IMR-90 (cell line): ENCODE results near the gene SLC24A3.

Source experiments
- BHLHE40 ChIP-seq: fragments of 150-350 bp; IDR thresholded peaks from 2 replicates; pipeline ENCODE4 v1.6.1; 2016; ENCODE audit warnings: mild to moderate bottlenecking, low read depth, low read length
- CHD1 ChIP-seq: IDR thresholded peaks from 2 replicates; pipeline ENCODE4 v1.6.1; 2012; ENCODE audit warnings: low read depth, low read length, improper control_type of control experiment
- ELK1 ChIP-seq: fragments of 150-350 bp; IDR thresholded peaks from 2 replicates; pipeline ENCODE4 v1.6.1; 2016; ENCODE audit warnings: low read depth, mild to moderate bottlenecking, low read length, moderate library complexity, borderline replicate concordance
- FOS ChIP-seq: fragments of 150-350 bp; IDR thresholded peaks from 2 replicates; pipeline ENCODE4 v1.6.1; 2016; ENCODE audit warnings: low read depth, low read length
- MAFK ChIP-seq: IDR thresholded peaks from 2 replicates; pipeline ENCODE4 v1.6.1; 2012; ENCODE audit warnings: low read depth, low read length, improper control_type of control experiment
- POLR2A ChIP-seq: IDR thresholded peaks from 2 replicates; pipeline ENCODE4 v1.6.1; 2012; ENCODE audit warnings: mild to moderate bottlenecking, low read depth, low read length
- RAD21 ChIP-seq: IDR thresholded peaks from 2 replicates; pipeline ENCODE4 v1.6.1; 2012; ENCODE audit warnings: low read length, improper control_type of control experiment
- RCOR1 ChIP-seq: IDR thresholded peaks from 2 replicates; pipeline ENCODE4 v1.6.1; 2012; ENCODE audit warnings: mild to moderate bottlenecking, low read length, improper control_type of control experiment; ENCODE audit not compliant: insufficient replicate concordance
- RFX5 ChIP-seq: IDR thresholded peaks from 2 replicates; pipeline ENCODE4 v1.8.0; 2012; ENCODE audit warnings: low read depth, mild to moderate bottlenecking, low read length, moderate library complexity
- SMC3 ChIP-seq: fragments of 150-350 bp; IDR thresholded peaks from 2 replicates; pipeline ENCODE4 v1.6.1; 2016; ENCODE audit warnings: low read depth, mild to moderate bottlenecking, antibody characterized with exemption, low read length, moderate library complexity
- USF2 ChIP-seq: fragments of 150-350 bp; IDR thresholded peaks from 2 replicates; pipeline ENCODE4 v1.6.1; 2017; ENCODE audit warnings: mild to moderate bottlenecking, antibody characterized with exemption, low read length, low read depth
- TF ChIP-seq, protein P1 (sequence below): conservative IDR thresholded peaks from 2 replicates; pipeline ENCODE4 v1.5.1; 2012; ENCODE audit warnings: mild to moderate bottlenecking, low read depth, low read length, improper control_type of control experiment

- TF ChIP-seq, protein P1, sequence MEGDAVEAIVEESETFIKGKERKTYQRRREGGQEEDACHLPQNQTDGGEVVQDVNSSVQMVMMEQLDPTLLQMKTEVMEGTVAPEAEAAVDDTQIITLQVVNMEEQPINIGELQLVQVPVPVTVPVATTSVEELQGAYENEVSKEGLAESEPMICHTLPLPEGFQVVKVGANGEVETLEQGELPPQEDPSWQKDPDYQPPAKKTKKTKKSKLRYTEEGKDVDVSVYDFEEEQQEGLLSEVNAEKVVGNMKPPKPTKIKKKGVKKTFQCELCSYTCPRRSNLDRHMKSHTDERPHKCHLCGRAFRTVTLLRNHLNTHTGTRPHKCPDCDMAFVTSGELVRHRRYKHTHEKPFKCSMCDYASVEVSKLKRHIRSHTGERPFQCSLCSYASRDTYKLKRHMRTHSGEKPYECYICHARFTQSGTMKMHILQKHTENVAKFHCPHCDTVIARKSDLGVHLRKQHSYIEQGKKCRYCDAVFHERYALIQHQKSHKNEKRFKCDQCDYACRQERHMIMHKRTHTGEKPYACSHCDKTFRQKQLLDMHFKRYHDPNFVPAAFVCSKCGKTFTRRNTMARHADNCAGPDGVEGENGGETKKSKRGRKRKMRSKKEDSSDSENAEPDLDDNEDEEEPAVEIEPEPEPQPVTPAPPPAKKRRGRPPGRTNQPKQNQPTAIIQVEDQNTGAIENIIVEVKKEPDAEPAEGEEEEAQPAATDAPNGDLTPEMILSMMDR: no peak
- TF ChIP-seq FOS (no peak), POLR2A (no peak), RCOR1 (no peak), USF2 (no peak), MAFK (no peak), RAD21 (no peak), BHLHE40 (no peak), SMC3 (no peak), ELK1 (no peak), RFX5 (no peak), CHD1 (no peak)
Measured at GRCh38 chr20:19300395-19300794, 88.0 kb downstream of the SLC24A3 start.
